ENCODE results near the gene DZIP1.

GRCh38 chr13:95647321-95647720 is 2.8 kb upstream of the DZIP1 start:
- TF ChIP-seq, protein P1, sequence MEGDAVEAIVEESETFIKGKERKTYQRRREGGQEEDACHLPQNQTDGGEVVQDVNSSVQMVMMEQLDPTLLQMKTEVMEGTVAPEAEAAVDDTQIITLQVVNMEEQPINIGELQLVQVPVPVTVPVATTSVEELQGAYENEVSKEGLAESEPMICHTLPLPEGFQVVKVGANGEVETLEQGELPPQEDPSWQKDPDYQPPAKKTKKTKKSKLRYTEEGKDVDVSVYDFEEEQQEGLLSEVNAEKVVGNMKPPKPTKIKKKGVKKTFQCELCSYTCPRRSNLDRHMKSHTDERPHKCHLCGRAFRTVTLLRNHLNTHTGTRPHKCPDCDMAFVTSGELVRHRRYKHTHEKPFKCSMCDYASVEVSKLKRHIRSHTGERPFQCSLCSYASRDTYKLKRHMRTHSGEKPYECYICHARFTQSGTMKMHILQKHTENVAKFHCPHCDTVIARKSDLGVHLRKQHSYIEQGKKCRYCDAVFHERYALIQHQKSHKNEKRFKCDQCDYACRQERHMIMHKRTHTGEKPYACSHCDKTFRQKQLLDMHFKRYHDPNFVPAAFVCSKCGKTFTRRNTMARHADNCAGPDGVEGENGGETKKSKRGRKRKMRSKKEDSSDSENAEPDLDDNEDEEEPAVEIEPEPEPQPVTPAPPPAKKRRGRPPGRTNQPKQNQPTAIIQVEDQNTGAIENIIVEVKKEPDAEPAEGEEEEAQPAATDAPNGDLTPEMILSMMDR (IDR thresholded peaks at IDR 0.05; ENCODE audit: low read length) = no peak
- no peak for TF ChIP-seq EZH2 (IDR thresholded peaks at IDR 0.05; ENCODE audit: borderline replicate concordance, low read length)
